ENCODE measurements around the gene ANKRD1.

Gene ANKRD1

DNA sequence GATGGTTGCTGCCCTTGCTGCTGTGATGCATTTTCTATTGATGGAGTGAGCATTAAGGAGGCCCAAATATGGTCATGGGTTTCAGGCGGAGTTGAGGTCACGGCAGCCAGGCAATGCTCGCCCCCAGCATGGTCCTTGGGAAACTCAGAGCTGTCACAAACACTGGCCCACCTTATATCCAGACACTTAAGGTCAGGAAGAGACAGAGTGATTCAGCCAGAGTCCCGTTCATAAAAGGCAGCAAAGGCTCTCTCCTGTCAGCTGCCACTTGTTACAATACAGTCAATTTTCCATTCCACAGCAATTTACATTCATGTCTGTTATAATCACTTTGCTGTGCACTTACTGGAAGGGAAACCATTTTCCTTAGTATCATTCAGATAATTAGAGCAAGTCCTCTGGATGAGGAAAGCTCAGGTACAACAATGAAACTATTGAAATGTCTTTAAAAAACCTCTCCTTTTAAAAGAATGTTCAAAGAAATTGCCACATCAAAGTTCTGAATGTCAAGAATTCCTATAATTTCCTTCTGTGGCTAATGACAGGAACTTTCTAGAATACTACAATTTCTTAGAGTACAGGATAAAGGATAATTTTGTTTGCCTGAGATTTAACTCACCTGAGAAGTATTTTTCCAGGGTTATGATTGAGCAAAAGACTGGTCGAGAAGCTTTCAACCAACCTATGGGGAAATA, 14.8 kb upstream of the ANKRD1 start:
- no peak for DNase-seq

DNA sequence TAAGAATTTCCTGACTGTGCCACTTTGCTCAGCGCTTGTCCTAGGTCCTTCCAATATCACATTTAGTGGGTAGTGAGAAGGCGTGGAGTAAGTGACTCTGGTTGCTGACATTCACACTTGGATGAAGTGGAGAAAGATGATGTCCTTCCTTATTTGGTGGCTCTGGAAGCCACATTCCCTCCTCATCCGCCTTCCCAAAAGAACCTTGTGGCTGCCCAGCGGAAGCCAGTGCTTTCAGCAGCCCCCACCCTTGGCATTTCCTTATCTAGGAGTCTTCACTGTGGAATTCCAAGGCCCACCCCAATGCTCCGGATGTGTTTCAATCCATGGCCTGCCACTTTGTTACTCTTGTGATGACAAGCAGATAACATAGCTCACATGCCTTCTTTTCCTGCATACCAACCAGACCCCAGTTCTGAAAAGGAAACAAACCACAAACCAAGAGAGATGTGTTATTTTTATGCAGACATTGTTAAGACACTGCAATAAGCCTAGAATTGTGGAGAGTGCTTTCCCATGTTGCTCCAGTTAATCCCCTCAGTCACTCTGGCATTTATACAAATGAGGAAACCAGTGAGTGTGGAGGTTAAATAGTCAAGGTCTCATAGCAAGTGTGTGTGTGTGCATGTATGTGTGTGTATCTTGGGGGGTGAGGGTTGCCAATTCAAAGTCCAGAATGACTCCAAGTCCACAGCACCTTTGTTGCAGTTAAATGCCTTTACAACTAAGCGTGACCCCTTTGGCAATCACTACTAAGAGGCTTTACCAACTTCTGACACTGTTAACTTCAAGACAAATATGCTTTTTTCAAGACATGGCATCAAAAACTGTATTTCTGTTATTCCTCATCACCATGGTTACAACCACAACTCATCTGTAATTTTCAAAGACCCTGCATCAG, 10.3 kb upstream of the ANKRD1 start:
- no peak for DNase-seq

DNA sequence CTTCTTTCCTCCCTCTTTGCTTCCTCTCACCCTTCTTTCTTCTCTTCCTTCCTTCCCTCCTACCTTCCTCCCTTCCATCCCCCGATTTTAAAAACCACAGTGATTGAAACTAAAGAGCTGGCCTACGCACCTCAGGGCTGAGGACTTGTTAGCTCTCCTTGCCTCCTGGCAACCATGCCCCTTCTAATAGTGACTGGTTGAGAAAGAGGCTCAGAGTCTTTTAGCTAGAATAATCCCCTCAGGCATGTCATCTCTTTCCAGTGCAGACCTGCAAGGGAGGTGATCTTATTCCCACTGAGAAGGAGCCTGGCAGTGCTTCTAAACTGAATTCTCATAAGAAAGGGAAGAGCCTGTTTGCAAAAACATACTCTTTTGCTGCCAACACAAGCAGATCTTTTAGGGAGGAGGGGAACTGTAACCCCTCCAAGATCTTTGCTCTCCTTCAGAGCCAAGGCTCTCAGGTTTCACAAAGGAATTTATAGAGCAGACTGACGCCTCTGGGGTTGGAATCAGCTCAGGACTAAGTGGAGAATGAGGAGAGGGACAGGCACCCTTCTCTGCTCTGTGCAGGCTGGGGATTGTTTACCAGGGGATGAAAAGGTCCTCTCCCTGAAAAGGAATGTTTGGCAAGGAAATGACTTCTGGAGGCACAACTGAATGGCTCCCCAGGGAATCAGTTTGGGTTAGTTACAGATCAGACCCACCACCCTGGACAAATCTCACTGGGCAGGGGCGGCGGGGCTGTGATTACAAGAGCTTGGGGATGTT, 9.4 kb upstream of the ANKRD1 start:
- no peak for DNase-seq

DNA sequence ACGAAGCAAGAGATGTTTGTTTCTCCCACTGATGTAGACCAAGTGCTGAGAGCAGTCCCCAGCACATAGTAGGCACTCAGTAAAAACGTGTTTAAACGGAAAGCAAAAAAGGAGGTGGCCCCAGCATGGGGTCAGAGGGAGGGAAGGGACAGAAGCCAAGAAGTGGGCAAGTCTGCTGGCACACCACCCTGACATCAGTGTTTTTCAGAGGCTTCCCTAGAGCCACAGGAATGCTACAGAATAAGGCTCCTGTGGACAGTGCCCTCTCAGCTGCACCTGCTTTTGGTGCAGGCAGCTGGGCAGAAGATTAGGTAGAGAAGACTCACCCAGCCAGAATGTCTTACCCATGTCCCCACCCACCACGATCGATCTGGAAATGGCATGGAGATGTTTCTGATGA, 8.3 kb upstream of the ANKRD1 start:
- no peak for DNase-seq

DNA sequence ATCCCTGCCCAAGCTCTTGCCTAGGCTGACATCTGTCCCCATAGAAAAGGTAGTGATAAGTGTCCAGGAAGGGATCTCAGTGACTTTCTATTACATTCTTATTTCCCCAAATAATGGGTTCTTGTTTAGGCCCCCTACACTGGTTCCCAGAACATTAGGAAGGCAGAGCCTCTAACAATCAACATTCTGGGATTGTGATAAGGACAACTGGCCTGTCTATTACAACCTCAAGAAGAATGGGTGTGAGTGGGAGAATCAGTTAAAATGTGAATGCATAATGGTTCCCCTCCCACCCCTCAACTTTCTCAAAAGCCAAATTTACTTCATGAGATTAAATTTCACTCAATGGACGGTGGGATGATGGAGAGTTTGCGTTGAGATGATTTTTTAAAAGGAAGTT, 6.4 kb upstream of the ANKRD1 start:
- no peak for DNase-seq

DNA sequence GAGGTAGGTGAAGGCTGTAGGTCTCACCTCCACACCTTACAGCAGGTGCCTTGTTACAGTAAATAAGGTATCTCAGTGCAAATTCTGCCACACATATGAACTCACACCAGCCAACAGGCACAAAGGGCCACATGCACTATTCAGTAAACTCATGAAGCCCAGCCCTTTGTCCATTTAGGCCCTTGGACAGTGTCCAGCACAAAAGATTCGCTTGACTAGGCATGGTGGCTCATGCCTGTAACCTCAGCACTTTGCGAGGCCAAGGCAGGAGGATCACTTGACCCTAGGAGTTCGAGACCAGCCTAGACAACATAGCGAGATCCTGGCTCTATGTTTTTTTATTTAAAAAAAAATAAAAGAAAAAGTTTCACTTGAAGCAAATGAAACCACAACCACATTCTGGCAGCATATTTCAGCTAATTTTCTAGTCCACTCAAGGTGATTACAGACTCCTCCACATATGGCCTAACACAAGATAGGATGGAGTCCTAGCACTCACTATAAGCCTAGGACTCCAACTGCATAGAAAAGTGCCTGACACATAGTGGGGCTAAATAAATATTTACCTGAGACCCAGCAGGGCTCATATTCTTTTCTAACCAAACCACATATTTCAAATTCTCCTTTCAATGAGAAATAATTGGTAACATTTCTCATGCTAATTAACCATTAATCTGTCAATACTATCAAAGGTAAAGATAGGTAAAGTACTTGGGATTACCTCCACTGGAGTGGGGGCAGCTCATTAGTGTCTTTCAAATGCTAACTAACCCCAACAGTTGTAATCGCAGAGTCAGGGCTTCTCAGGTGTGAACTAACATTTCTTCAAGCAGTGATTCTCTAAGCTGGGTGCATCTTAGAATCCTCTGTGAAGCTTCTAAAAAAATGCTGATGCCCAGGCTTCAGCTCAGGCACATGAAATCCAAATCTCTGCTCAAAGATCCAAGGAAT, 4.5 kb upstream of the ANKRD1 start:
- DNase-seq: no peak

DNA sequence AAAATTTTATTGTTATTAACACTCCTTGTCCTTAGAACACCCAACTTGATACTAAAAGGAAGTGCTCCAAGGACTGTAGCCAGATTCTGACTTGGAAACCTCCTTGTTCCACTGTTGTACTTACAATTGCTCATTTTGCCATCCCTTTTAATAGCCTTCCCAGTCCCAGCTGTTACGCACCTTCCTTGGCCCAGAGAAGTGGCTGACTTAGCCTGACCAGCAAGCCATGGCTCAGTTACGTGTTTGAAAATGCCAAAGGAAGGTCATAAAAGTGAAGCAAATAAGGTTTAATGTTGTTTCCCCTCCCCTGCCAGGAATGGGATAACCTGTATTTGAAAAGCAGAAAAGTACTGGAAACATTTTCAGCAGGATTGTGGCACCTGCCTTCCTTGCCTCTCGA, 3.7 kb upstream of the ANKRD1 start:
- DNase-seq: no peak

DNA sequence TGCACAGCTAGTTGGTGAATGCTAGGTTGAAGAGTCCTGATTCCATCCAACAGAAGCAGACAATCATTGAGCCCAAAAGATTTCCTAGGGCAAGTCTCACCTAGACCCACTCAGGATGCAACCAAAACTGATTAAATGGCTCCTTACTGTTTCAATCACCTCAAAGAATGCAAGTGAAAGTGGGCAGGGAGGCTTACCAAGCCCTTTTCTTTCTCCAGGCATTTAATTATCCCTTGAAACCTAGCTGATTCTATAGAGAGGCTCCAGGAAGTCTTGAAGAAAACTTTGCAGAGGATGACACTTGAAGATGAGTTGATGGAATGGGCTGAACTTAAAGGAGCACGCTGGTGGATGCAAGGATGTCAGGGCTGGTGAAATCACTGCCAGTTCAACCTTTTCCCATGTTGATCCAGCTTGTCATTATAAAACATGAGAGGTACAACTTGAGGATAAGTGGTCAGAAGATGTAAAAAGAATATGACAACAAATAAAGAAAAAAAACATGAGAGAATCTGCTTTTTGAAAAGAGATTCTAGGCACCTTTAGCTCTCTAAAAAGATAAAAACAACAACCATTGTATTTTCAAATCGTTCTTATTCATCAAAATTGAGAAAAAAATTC, 2.3 kb upstream of the ANKRD1 start:
- no peak for DNase-seq

DNA sequence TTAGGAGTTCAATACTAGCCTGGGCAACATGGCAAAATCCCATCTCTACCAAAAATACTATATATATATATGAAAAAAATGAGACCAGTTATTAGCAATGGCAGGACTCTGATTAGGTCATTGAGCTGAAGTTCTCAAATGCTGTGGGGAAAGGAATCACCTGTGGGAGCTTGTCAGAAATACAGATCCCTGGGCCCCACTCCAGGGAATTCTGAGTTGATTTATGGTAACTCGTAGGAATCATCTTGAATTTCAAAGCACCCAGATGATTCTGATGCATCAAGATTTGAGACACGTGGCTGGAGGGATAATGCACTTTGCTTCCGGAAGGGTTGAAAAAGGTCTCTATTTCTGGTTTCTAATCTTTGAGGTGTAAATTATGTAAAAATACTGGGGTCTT, 1.0 kb upstream of the ANKRD1 start:
- DNase-seq: no peak

DNA sequence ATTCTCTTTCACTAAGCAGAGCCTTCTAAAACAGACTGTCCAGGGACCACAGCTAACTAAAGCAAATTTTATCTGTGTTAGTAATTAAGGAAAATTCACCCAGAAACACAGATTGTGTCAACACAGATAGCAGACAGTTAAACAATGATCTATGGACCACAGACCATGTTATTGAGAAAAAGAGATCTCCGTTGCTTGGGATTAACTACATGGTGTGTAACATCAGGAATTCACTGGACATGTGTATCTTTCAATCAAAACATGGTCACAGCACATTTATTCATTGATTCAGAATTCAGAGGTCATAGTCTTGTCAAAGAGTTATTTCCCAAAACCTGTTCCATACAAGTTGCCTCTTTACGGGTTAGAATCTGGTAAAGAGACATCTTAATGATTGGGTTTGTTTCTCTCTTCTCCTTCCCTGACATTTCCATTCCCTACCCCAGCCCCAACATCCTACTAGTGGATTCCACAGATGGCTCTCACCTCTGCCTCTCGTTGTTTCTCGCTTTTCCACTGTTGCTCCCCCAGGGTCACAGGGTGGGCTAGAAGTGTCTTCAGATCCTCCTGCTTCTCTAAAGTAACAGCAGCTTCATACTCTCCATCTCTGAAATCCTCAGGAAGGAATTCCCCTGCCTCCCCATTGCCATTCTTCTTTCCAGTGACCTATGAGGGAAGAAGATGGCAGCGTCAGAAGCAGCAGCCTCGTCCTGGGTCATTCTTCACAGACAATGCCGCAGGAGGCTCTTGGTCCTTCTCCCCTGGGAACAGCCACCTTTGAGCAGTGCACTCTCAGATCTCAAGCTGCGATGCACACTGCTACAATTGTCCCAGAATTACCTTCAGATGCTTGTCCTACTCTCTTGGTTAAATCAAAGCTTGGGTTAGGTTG, 958 bp downstream of the ANKRD1 start:
- DNase-seq: no peak

DNA sequence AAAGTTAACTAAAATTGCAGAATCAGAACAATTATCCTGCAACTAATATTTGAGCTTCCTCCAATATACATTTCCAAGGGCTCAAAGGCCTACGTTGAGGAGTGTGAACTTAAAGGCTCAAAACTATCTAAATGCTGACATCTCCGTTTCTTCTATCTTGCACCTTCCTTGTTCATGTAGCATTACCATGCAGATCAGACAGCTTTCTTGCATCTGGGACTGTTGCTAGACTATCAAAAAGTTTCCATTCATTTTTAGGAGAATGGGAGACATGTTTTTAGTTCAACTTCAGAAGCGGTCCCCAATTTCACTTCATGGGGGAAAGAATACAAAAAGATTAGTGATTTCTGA, 2.9 kb downstream of the ANKRD1 start:
- DNase-seq: no peak

DNA sequence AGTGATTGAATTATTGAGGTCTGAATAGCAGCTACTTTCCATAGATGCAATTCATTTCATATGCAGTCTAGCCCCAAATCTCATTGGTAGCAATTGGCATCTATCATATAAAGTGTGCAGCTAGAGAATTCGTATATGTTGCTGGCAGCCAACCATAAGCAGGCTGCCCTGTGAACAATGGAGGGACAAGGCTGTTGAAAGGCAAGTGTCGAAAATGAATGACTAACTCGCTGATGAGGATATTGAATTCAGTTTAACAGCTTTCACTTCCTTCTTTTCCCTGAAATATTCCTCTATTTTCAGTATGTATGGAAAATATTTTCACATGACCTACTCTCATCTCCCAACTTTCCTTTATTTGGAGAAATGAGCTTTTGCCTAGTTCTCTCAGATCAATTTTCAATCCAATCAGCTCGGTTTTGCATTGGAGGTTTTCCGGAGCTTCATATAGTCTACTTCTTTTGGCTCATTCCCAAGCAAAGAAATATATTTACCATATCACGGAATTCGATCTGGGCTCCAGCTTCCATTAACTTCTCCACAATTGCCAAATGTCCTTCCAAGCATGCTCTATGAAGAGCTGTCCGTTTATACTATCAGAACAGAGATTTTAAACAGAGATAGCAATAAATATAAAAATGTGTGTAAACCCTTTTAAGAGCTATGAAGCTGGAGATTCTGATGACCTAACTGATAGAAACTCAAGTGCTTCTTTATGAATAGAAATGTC, 3.5 kb downstream of the ANKRD1 start:
- DNase-seq: no peak

DNA sequence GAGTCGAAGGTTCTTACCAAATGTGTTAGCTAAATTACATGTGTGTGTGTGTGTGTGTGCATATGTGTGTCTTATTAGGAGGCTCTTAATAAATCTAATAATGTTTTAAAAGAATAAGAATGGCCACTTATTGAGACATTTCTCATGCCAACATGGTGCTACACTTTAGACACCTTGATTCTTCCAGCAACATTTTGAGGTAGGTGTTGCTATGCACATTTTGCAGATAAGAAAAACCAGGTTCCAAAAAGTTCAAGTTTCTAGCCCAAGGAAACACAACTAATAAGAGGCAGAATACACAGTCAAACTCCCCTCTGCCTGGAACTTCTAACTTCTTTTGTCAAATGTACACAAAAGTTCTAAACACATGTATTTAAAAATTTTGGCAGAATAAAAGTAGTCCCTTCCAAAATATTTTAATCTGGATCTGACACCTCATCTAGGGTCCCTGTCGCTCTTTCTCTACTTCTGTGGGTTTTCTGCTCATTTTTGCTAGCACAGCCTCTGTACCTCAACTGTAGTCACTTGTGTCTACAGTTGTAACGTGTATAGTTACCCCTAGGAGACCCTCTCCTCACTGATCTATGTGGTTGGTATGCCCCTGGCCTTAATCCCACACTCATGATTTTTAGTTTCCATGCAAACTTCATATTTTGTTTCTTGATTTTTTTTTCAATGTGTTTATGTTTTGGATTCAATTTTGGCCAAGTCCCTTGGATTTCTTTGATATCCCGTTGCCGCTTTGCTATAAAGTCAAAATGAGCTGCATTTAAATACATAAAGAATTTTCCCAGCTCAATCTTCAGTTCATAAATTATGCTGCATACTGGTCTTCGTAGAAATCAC, 4.3 kb downstream of the ANKRD1 start:
- DNase-seq: no peak

DNA sequence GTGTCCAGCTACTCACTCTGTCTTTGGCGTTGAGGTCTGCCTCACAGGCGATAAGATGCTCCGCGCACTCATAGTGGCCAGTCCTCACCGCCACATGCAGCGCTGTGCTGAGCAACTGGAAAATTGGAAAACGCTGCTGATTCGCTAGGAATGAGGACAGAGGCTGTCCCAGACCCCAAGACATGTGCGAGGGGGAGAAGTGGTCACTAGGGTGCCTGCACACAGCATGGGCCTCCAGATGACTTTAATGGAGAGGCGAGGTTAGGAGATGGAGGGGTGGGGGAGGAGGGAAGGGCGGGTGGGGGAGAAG, 5.2 kb downstream of the ANKRD1 start:
- no peak for DNase-seq

DNA sequence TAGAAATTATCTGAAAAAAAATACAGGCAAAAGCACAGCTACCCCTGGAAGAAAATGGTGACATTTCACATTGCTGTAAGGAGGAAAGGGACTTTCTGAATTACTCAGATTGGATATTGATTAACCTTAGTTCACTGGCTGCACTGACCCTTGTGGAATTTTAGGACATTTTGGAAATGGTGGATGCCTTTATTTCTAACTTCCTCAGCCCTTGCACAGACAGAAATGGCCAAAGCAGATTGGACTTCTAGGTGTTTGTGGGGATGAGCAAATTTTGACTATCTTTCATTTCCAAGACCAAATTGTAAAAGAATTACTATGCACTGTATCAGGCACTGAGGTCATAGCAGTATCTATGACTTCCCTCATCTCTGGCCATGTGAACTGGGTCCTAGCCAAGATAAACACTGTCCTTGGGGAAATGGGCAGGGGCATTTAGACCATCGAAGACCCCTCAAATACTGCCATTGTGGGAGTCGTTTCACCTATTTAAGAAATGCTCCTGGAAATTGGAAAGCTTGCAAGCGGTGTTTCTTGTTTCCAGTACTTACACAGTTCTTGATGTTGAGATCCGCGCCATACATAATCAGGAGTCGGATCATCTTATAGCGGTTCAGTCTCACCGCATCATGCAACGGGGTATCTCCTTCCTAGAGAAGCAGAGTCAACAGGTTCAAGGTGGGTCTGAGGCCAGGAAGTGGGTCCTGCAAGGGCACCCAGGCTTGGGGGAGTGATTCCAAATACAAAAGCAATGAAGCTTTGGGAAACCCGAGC, 5.7 kb downstream of the ANKRD1 start:
- DNase-seq: no peak

DNA sequence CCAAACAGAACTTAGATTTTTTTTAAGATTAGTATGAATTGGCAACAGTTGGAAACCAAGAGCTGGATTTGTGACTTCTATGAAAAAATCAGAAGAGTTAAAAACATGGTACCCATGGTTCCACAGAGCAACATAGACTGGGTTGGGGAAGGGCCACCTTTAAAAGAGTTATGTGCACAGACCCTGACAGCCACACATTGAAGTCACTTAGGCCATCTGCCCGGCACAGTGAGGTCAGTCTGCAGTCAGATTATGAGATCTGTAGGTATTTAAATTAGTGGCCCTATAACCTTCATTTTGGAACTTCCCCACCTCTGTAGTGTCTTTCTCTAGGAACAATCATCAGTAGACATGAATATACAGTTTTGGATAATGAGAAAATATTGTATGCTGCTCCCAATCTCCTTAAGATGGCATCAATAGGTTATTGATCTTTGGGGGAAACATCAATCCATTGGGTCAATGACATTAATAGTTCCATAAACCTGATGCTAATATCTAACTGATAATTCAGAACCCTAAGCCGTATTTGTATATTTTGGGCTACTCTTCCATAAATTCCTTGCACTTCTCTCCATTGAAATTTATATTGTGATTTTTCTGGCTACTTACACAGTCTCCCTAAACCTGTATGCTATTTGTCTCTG, 7.0 kb downstream of the ANKRD1 start:
- DNase-seq: no peak

DNA sequence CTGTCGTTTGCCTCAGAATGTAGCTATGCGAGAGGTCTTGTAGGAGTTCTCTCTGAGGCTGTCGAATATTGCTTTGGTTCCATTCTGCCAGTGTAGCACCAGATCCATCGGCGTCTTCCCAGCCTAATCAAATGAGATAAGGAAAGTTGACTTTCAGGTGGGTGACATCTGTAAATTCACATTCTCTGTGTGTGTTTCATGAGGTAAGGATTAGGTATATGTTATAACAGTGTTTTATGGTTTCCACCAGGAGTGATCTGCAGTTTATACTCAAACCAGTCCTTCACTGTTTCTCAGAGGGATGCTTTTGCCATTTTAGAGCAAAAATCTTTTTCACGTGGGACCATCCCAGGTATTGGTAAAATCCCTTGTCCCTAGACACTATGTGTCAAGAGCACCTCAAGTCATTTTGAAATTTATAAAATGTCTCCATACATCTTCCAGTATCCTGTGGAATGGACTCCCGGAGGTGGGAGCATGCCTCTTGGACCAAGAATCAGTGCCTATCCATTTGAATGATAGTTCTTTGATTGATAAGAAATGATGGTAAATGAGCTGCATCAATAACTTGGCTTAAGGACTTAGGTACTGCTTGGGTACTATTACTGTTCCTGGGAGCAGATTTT, 7.9 kb downstream of the ANKRD1 start:
- DNase-seq: no peak

DNA sequence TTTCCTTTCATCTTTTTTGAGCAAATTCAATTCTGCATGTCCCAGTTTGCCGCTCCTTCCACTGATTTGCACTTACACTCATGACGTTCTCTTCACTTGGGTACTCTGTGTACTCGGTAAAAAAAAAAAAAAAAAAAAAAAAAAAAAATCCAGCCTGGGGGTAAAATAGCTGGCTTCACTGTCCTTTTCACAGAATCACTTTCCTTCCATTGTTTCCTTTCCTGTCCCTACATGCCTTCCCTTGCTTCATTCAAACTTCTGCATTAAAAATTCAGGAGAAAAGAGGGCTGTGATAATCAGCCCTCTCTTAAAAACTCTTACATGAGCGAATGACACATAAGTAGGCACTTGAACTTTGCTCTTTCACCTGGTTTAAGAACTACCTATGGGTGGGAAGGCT, 8.7 kb downstream of the ANKRD1 start:
- DNase-seq: no peak
